Right kidney (tissue), 1 donor: ENCODE measurements around the gene CCNY.

Experiments used
- DNase-seq: peaks from one replicate; pipeline ENCODE4 v3.0.0-alpha.2; 2016

Gene CCNY

GRCh38 chr10:35329520-35329919 lies 6.8 kb upstream of the CCNY start:
- DNase-seq = no peak

- no peak for DNase-seq
Observed at GRCh38 chr10:35331894-35332640, 4.2 kb upstream of the CCNY start.

- no peak for DNase-seq
Observed at GRCh38 chr10:35334297-35334696, 2.0 kb upstream of the CCNY start.

- no peak for DNase-seq
Observed at GRCh38 chr10:35335133-35336083, 901 bp upstream of the CCNY start.

GRCh38 chr10:35336921-35337823 lies 863 bp downstream of the CCNY start:
- DNase-seq = peak; percentile 76

GRCh38 chr10:35339942-35340341 lies 3.6 kb downstream of the CCNY start:
- DNase-seq = no peak

GRCh38 chr10:35340975-35341374 lies 4.7 kb downstream of the CCNY start:
- no peak for DNase-seq

GRCh38 chr10:35341521-35341920 lies 5.2 kb downstream of the CCNY start:
- no peak for DNase-seq

- DNase-seq = no peak
Observed at GRCh38 chr10:35342183-35342753, 6.0 kb downstream of the CCNY start.

GRCh38 chr10:35343739-35344138 lies 7.4 kb downstream of the CCNY start:
- no peak for DNase-seq

- no peak for DNase-seq
Observed at GRCh38 chr10:35345383-35345742, 9.1 kb downstream of the CCNY start.

- no peak for DNase-seq
Observed at GRCh38 chr10:35346248-35346647, 9.9 kb downstream of the CCNY start.

- no peak for DNase-seq
Observed at GRCh38 chr10:35347121-35347562, 10.8 kb downstream of the CCNY start.

GRCh38 chr10:35347899-35348608 lies 11.7 kb downstream of the CCNY start:
- no peak for DNase-seq

- no peak for DNase-seq
Observed at GRCh38 chr10:35348609-35349388, 12.5 kb downstream of the CCNY start.

GRCh38 chr10:35349389-35349915 lies 13.1 kb downstream of the CCNY start:
- no peak for DNase-seq

- no peak for DNase-seq
Observed at GRCh38 chr10:35351021-35351420, 14.7 kb downstream of the CCNY start.

GRCh38 chr10:35352097-35352496 lies 15.8 kb downstream of the CCNY start:
- no peak for DNase-seq

GRCh38 chr10:35352512-35352911 lies 16.2 kb downstream of the CCNY start:
- no peak for DNase-seq

GRCh38 chr10:35353395-35353794 lies 17.1 kb downstream of the CCNY start:
- DNase-seq = no peak
